KMS-11 (cell line): ENCODE measurements around the gene NLRP8.
"Not testable (repeated sequence)": the region's sequence is repeated elsewhere in the genome, so short reads cannot be mapped to it uniquely, and the experiment has no call there.

ENCODE experiments used
- H2AFZ ChIP-seq: fragments of 200-600 bp; sonication (generic); 2 replicates; pipeline ENCODE4 v1.6.1; 2016; ENCODE audit warnings: antibody characterized with exemption, mixed run types, low read depth
- H3K27ac ChIP-seq: fragments of 200-600 bp; sonication (generic); 2 replicates; pipeline ENCODE4 v1.6.1; 2016; ENCODE audit warnings: mild to moderate bottlenecking, mixed run types
- H3K27me3 ChIP-seq: fragments of 200-600 bp; sonication (generic); 2 replicates; pipeline ENCODE4 v1.6.1; 2017; ENCODE audit warnings: mild to moderate bottlenecking, low read depth, mixed run types, moderate library complexity; ENCODE audit not compliant: insufficient read depth
- H3K36me3 ChIP-seq: fragments of 200-600 bp; sonication (generic); 2 replicates; pipeline ENCODE4 v1.6.1; 2017; ENCODE audit warnings: mild to moderate bottlenecking, mixed run types; ENCODE audit not compliant: insufficient read depth
- H3K4me1 ChIP-seq: fragments of 200-600 bp; sonication (generic); 2 replicates; pipeline ENCODE4 v1.6.1; 2016; ENCODE audit warnings: mild to moderate bottlenecking, low read depth, mixed run types; ENCODE audit not compliant: poor library complexity, severe bottlenecking
- H3K4me2 ChIP-seq: fragments of 200-600 bp; sonication (generic); 2 replicates; pipeline ENCODE4 v1.7.0; 2016; ENCODE audit warnings: mild to moderate bottlenecking, mixed run types
- H3K4me3 ChIP-seq: fragments of 200-600 bp; sonication (generic); IDR thresholded peaks from 2 replicates; pipeline ENCODE4 v1.6.1; 2017; ENCODE audit warnings: low read depth, low read length, mixed read lengths; ENCODE audit not compliant: insufficient read depth
- H3K79me2 ChIP-seq: fragments of 200-600 bp; sonication (generic); 2 replicates; pipeline ENCODE4 v1.6.1; 2016; ENCODE audit warnings: low read depth, mixed run types; ENCODE audit not compliant: insufficient read depth
- H3K9ac ChIP-seq: fragments of 200-600 bp; sonication (generic); 2 replicates; pipeline ENCODE4 v1.6.1; 2016; ENCODE audit warnings: mild to moderate bottlenecking, mixed run types
- H4K20me1 ChIP-seq: fragments of 200-600 bp; sonication (generic); 2 replicates; pipeline ENCODE4 v1.6.1; 2016; ENCODE audit warnings: mild to moderate bottlenecking, mixed run types; ENCODE audit not compliant: insufficient read depth
- TF ChIP-seq, protein P1 (sequence below): fragments of 200-600 bp; sonication (generic); conservative IDR thresholded peaks from 2 replicates; pipeline ENCODE4 v1.6.1; 2017; ENCODE audit warnings: low read depth, mild to moderate bottlenecking, antibody characterized with exemption, low read length, moderate library complexity, mixed read lengths

Gene NLRP8

DNA sequence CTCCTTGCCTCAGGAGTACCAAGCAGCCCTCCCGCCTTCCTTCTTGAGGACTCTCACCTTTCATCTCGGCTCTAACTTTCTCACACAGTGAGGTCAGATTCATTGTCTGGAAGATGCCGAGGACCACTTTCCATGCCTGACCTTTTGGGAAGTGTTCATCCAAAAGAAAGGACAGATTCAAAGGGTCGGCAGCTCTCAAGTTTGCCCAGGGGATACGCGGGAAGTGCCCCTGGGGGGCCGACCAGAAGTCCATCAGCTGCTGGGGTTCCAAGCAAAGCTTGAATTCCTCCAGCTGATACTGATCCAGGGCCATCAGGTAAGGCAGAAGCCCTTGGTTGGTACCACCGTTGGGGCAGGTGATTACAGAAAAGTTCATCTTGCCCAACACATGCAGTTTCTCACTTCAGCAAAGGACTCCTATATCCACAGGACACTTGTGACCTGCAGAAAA, 15.7 kb upstream of the NLRP8 start, which contains the start of gene NLRP13:
NLRP13 (minus strand) TSS at position 401 of the 451 bp plus-strand sequence; CDS start at position 376, 25 bp downstream.
- no peak within 1 kb of the TSS for H3K4me3 ChIP-seq
- H2AFZ ChIP-seq, result no peak within 1 kb of the TSS
- no peaks in the 10 kb centered on the region for H3K36me3 ChIP-seq
- H3K9ac ChIP-seq, result no peak within 1 kb of the TSS
- H3K79me2 ChIP-seq, result no peaks in the 10 kb centered on the region
- TF ChIP-seq, protein P1, sequence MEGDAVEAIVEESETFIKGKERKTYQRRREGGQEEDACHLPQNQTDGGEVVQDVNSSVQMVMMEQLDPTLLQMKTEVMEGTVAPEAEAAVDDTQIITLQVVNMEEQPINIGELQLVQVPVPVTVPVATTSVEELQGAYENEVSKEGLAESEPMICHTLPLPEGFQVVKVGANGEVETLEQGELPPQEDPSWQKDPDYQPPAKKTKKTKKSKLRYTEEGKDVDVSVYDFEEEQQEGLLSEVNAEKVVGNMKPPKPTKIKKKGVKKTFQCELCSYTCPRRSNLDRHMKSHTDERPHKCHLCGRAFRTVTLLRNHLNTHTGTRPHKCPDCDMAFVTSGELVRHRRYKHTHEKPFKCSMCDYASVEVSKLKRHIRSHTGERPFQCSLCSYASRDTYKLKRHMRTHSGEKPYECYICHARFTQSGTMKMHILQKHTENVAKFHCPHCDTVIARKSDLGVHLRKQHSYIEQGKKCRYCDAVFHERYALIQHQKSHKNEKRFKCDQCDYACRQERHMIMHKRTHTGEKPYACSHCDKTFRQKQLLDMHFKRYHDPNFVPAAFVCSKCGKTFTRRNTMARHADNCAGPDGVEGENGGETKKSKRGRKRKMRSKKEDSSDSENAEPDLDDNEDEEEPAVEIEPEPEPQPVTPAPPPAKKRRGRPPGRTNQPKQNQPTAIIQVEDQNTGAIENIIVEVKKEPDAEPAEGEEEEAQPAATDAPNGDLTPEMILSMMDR, result no peak
- no peaks in the 10 kb centered on the region for H3K4me1 ChIP-seq
- no peaks in the 10 kb centered on the region for H3K27me3 ChIP-seq
- no peak within 1 kb of the TSS for H3K27ac ChIP-seq
- H4K20me1 ChIP-seq, result no peaks in the 10 kb centered on the region
- H3K4me2 ChIP-seq, result no peak within 1 kb of the TSS

DNA sequence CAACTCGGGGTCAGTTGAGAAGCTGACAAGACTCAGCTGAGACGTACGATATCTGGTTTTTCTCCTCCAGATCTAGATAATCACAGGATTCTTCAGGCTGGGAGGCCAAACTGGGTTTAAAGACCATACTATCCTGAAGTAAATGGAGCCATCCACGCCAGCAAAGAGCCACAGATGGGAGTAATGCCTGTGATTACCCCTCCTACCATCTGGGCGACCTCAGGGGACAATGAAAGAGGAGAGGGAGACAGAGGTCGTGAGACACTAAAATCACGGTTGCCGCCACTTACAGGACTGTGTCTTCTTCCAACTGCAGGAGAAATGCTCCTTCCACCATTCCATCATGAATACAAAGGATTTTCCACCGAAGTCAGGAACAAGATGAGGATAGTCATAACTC, 12.4 kb upstream of the NLRP8 start:
- Histone ChIP-seq H4K20me1 (no peaks in the 10 kb centered on the region), H3K4me1 (no peaks in the 10 kb centered on the region), H3K79me2 (no peaks in the 10 kb centered on the region), H3K27me3 (no peaks in the 10 kb centered on the region), H3K4me2 (no peak overlapping the region), H3K4me3 (no peak overlapping the region), H3K9ac (no peak overlapping the region), H3K27ac (no peak overlapping the region), H2AFZ (no peak overlapping the region), H3K36me3 (no peaks in the 10 kb centered on the region)
- TF ChIP-seq, protein P1, result no peak

DNA sequence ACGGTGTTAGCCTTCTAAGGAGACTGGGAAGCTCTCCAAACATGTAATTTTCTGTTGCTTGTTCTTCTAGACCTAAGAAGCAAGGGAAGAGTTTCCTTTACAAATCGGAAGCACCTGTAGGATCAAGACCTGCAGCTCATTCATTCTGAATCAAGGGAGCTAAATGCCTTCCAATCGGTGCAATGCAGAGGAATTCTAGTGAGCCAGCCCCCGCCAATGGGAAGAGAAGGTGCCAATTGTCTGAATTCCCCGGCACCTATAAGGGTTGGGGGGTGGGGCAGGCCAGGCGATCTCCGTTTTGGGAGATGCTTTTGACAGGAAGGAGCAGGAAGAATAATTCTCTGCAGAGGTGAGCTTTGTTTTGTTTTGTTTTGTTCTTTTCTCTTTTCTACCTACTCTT, 8.4 kb upstream of the NLRP8 start:
- Histone ChIP-seq H3K4me3 (no peak overlapping the region), H2AFZ (no peak overlapping the region), H3K27me3 (no peaks in the 10 kb centered on the region), H3K79me2 (no peaks in the 10 kb centered on the region), H4K20me1 (no peaks in the 10 kb centered on the region), H3K4me2 (no peak overlapping the region), H3K4me1 (no peaks in the 10 kb centered on the region), H3K9ac (no peak overlapping the region), H3K27ac (no peak overlapping the region), H3K36me3 (no peaks in the 10 kb centered on the region)
- TF ChIP-seq, protein P1, result no peak

DNA sequence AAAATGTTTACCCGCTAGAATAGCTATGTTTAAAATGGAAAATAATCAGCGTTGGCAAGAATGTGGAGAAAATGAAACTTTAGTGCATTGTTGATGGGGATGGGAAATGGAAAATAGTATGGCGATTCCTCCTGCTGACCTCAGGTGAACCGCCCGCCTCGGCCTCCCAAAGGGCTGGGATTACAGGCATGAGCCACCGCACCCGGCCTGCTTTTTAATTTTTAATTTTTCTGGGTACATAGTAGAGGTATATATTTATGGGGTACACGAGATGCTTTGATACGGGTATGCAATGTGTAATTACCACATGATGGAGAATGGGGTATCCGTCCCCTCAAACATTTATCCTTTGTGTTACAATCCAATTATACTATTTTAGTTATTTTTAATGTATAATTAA, 7.3 kb upstream of the NLRP8 start:
- TF ChIP-seq, protein P1, result no peak
- H3K27me3 ChIP-seq, result no peaks in the 10 kb centered on the region
- H3K4me3 ChIP-seq, result no peak overlapping the region
- no peaks in the 10 kb centered on the region for H4K20me1 ChIP-seq
- H3K4me2 ChIP-seq, result no peak overlapping the region
- no peaks in the 10 kb centered on the region for H3K4me1 ChIP-seq
- no peaks in the 10 kb centered on the region for H3K79me2 ChIP-seq
- H3K9ac ChIP-seq, result no peak overlapping the region
- H2AFZ ChIP-seq, result no peak overlapping the region
- H3K36me3 ChIP-seq, result no peaks in the 10 kb centered on the region
- H3K27ac ChIP-seq, result no peak overlapping the region

DNA sequence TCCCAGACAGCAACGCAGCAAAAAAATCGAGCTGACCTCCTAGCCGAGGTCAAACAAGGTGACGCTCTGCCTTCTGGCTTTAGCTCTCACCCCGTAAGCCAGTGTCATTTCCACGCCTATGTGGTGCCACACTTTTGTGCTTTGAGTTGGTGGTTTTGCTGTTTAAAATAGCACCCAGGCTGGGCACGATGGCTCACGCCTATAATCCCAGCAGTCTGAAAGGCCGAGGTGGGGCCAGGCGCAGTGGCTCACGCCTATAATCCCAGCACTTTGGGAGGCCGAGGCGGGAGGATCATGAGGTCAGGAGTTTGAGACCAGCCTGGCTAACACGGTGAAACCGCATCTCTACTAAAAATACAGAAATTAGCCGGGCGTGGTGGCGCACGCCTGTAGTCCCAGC, 2.9 kb downstream of the NLRP8 start:
- H3K4me2 ChIP-seq, H3K27me3 ChIP-seq, H3K9ac ChIP-seq, H2AFZ ChIP-seq, H3K36me3 ChIP-seq, H3K27ac ChIP-seq, H3K79me2 ChIP-seq, H3K4me1 ChIP-seq, H3K4me3 ChIP-seq, H4K20me1 ChIP-seq: not testable (repeated sequence)
